Measurements from ENCODE around the gene RIOK1.
"Not testable (repeated sequence)": the region's sequence is repeated elsewhere in the genome, so short reads cannot be mapped to it uniquely, and the experiment has no call there.

RIOK1 gene

DNA sequence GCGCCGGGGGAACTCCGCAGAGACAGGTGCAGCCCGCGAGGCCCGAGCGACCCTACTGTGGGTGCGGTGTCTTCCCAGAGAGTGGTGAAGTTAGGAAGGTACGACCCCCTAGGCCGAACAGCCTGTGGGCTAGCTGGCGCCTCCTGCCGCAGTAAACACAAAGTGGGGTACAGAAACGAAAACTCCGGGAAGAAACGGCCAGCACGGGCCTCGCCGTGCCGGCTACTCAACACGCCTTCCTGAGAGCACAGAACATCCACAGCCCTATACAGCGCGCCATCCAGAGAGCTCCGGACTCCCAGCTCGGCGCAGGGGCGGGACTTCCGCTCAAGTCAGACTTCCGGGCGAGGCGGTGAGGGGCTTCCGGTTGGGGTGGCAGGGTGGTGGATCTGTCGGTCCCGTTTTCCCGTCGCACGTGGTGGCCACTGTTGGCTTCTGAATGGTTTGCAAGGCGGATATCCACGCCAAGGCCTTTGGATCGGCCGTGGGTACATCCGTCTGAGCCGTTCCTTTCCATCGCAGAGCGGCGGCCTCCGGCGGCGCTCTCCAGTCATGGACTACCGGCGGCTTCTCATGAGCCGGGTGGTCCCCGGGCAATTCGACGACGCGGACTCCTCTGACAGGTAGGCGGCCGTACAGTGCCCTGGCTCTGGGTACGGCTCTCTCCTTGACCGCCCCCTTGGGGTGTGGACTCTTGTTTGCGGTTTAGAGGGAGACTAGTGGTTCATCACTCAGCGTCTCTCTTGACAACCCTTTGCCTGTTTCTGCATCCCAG, at the start of gene RIOK1, which contains the start of gene CAGE1:
TSS of gene RIOK1 (plus strand) at position 358 of the 775 bp plus-strand sequence. CDS start at position 553, 195 bp downstream.
TSS of gene CAGE1 (minus strand) at position 292 of the 775 bp plus-strand sequence. CDS start 2,569 bp downstream, outside the sequence.
- in situ Hi-C loops (cut with HindIII; ENCODE audit: low sequenced_read_pairs), result no loop called here

GRCh38 chr6:7341271-7341670, 48.3 kb upstream of the RIOK1 start:
- in situ Hi-C loops (cut with HindIII; ENCODE audit: low sequenced_read_pairs), result no loop called here

DNA sequence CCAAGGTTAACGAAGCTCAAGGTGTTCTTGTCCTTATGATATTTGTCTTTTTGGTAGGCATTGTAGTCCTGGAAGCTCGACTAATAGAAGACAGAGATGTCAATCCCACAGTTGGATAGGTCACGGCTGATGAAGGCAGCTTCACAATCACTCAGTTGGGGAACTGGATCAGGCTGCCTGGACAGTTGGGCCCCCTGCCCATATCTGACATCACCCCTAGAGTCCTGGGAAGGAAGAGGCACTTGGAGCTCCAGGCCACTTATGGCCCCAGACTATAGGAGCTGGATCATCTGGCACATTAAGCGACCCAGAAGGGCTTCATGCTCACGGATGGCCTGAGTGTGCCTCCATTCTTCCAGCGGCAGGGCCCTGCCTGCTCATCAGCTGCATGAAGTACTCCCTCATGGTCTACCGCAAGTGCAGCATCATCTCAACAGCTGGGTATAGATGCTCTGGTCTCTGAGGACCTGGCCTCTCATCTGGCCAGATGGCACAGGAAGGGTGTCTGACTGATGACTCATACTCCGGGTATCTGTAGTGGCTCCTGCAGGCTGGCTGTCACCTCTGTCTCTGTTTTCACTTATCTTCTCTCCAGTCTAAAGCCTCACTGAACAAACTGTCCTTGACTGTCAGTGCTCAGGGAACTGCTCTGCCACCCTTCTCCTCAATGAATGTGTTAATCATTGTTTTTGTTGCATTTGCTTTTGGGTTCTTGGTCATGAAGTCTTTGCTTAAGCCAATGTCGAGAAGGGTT, 47.4 kb upstream of the RIOK1 start:
- in situ Hi-C loops (cut with HindIII; ENCODE audit: low sequenced_read_pairs), result no loop called here

DNA sequence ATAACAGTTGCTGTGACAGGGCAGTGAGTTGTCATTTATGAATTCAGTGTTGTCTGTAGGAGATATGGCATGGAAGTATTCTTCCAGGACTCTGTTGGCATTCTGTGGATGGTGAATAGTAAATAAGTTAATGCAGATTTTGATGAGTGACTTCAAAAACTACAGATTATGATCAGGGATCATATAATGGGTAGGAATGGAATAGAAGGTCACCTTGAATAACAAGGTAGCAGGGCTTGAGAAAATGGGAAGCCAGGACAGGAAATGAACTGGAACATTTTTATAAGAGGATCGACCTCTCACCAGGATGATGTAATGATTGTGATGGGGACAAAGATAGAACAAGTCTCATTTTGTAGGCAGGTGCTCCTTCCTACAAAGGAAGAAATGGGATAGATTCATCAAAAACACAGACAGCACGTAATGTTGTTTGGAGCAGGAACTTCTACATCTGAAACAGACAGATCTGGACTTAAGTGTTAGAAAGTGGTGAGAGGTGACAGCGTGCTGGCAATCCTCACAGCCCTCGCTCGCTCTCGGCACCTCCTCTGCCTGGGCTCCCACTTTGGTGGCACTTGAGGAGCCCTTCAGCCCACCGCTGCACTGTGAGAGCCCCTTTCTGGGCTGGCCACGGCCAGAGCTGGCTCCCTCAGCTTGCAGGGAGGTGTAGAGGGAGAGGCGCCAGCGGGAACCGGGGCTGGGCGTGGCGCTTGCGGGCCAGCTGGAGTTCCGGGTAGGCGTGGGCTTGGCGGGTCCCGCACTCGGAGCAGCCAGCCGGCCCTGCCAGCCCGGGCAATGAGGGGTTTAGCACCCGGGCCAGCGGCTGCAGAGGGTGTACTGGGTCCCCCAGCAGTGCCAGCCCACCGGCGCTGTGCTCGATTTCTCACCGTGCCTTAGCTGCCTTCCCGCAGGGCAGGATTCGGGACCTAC, 45.8 kb upstream of the RIOK1 start:
- in situ Hi-C loops (cut with HindIII; ENCODE audit: low sequenced_read_pairs), result no loop called here

DNA sequence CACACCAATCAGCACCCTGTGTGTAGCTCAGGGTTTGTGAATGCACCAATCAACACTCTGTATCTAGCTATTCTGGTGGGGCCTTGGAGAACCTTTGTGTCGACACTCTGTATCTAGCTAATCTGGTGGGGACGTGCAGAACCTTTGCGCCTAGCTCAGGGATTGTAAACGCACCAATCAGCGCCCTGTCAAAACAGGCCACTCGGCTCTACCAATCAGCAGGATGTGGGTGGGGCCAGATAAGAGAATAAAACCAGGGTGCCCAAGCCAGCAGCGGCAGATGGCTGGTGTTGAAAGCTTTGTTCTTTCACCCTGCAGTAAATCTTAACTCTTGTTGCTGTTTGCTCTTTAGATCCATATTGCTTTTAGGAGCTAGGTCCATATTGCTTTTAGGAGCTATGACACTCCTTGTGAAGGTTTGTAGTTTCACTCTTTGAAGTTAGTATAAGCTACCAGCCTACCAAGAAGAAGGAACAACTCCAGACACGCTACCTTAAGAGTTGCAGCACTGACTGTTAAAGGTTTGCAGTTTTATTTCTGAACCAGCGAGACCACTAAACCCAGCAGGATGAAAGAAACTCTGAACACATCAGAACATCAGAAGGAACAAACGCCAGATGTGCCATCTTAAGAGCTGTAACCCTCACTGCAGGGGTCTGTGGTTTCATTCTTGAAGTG, 44.7 kb upstream of the RIOK1 start:
- in situ Hi-C loops (cut with HindIII; ENCODE audit: low sequenced_read_pairs), result not testable (repeated sequence)

DNA sequence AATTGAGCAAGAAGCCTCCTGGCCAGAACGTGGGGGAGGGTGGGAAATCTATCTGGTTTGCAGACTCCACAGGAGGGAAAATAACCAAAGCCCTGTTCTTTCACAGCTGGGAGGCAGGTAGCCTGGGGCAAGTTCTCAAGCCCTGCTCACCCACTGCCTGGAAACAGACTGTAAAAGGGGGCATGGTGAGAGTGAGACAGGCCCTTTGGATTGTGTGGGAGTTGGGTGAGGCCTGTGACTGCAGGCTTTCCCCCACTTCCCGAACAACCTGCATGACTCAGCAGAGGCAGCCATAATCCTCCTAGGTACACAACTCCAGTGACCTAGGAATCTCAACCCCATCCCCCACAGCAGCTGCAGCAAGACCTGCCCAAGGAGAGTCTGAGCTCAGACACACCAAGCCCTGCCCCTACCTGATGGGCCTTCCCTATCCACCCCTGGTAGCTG, 42.0 kb upstream of the RIOK1 start:
- in situ Hi-C loops (cut with HindIII; ENCODE audit: low sequenced_read_pairs), result not testable (repeated sequence)

DNA sequence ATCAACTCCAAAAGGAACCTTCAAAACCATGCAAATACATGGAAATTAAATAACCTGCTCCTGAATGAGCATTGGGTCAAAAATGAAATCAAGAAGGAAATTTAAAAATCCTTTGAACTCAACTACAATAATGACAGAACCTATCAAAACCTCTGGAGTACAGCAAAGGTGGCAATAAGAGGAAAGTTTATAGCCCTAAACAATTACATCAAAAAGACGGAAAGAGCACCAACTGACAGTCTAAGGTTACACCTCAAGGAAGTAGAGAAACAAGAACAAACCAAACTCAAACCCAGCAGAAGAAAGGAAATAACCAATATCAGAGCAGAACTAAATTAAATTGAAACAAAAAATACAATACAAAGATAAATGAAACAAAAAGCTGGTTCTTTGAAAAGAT, 39.0 kb upstream of the RIOK1 start:
- in situ Hi-C loops (cut with HindIII; ENCODE audit: low sequenced_read_pairs), result not testable (repeated sequence)

DNA sequence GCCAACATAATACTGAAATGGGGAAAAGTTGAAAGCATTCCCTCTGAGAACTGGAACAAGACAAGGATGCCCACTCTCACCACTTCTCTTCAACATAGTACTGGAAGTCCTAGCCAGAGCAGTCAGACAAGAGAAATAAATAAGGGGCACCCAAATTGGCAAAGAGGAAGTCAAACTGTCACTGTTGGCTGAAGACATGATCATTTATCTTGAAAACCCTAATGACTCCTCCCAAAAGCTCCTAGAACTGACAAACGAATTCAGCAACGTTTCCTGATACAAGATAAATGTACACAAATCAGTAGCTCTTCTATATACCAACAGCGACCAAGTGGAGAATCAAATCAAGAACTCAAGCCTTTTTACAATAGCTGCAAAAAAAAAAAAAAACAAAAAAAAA, 37.7 kb upstream of the RIOK1 start:
- in situ Hi-C loops (cut with HindIII; ENCODE audit: low sequenced_read_pairs), result not testable (repeated sequence)

DNA sequence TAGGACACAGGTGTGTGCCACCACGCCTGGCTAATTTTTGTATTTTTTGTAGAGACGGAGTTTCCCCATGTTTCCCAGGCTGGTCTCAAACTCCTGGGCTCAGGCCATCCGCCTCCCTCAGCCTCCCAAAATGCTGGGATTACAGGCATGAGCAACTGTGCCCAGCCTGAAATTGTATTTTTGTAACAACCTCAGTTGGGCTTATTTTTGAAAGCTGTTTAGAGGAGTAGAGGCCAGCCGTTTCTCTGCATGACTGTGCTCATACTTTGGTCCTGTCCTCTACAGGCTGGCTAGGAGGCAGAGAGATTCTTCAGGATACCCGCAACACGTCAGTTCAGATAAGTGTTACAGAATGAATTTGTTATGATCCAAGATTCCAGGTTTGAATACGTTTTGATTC, 22.2 kb upstream of the RIOK1 start:
- in situ Hi-C loops (cut with HindIII; ENCODE audit: low sequenced_read_pairs), result no loop called here

- in situ Hi-C loops (cut with HindIII; ENCODE audit: low sequenced_read_pairs), result no loop called here
Observed at GRCh38 chr6:7373739-7374138, 15.9 kb upstream of the RIOK1 start.

- in situ Hi-C loops (cut with HindIII; ENCODE audit: low sequenced_read_pairs), result no loop called here
Observed at GRCh38 chr6:7377961-7378360, 11.6 kb upstream of the RIOK1 start.

- in situ Hi-C loops (cut with HindIII; ENCODE audit: low sequenced_read_pairs), result no loop called here
Observed at GRCh38 chr6:7378740-7379139, 10.9 kb upstream of the RIOK1 start.

GRCh38 chr6:7381092-7381491, 8.5 kb upstream of the RIOK1 start:
- in situ Hi-C loops (cut with HindIII; ENCODE audit: low sequenced_read_pairs), result no loop called here

DNA sequence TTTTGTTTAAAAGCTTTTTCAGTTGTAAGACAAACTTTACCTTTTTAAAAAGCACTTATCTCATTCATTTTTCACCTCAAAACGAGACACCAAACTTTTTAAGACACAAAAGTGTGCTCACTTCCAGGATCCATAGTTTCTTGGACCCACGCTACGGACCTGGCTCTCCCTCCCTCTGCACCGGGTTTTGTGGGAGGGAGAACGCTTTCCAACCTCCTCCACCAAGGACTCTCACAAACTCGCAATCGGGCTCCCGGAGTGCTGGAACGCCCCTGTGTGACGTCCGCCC, 502 bp upstream of the RIOK1 start:
- in situ Hi-C loops (cut with HindIII; ENCODE audit: low sequenced_read_pairs), result no loop called here

DNA sequence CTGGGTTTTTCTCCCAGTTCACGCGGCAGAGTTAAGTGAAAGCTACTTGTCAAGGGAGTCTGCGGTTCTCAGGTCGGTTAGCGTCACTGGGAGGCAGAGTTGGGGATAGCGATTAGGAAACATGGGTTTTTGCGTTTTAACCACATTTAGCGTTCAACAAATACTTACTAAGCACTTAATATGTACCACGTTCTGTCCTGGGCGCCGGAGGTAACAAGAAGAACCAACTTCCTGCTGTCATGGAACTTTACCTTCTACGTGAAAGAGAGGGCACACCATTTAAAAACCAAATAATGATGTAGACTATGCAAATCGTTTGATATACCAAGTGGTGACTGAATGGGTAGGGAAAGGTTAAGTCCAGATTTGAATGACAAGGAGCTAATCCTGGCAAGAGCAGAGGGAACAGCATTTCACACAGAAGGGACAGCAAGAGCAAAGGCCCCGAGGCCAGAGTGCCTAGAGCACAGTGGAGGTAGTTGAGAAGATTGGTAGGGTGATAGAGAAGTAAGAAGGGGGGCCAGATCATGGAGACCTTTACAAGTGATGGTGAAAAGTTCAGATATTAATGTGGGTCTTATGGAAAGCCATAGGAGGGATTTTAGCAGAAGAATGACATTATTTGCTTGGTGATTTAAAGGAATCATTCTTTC, 744 bp downstream of the RIOK1 start:
- in situ Hi-C loops (cut with HindIII; ENCODE audit: low sequenced_read_pairs), result no loop called here

GRCh38 chr6:7391151-7391550, 1.5 kb downstream of the RIOK1 start:
- in situ Hi-C loops (cut with HindIII; ENCODE audit: low sequenced_read_pairs), result no loop called here

GRCh38 chr6:7392402-7392801, 2.8 kb downstream of the RIOK1 start:
- in situ Hi-C loops (cut with HindIII; ENCODE audit: low sequenced_read_pairs), result no loop called here

- in situ Hi-C loops (cut with HindIII; ENCODE audit: low sequenced_read_pairs), result no loop called here
Observed at GRCh38 chr6:7401075-7401474, 11.5 kb downstream of the RIOK1 start.

- in situ Hi-C loops (cut with HindIII; ENCODE audit: low sequenced_read_pairs), result no loop called here
Observed at GRCh38 chr6:7402716-7403115, 13.1 kb downstream of the RIOK1 start.

DNA sequence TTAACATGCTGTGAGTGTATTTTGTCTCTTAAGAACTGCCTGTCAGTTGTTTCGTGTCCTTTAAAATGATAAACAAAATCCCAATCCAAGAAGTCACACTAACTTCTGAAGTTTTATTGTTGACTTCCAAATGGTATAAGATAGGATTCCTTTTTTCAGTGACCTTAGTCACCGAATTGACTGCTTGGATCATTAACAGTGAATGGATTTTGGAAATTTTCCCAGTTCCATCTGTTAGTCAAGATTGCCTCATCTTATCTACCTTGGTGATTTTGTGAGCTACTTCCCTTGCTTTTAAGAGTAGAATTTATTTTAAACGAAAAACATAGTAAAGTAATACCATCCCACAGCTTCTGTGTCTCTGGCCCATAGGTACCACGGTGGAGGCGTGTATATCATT, 14.9 kb downstream of the RIOK1 start:
- in situ Hi-C loops (cut with HindIII; ENCODE audit: low sequenced_read_pairs), result no loop called here
